GM19395 (cell line): ENCODE data around the gene ADAMTS6.
"Not testable (repeated sequence)": the region's sequence is repeated elsewhere in the genome, so short reads cannot be mapped to it uniquely, and the experiment has no call there.

Source experiments
- ATAC-seq: cut with Tn5 transposase; IDR thresholded peaks from one replicate; pipeline ENCODE4 v1.9.1; 2021; ENCODE audit warnings: mild to moderate bottlenecking, moderate library complexity; ENCODE audit not compliant: unreplicated experiment

ADAMTS6 gene

GRCh38 chr5:65370505-65370904 is 111.2 kb downstream of the ADAMTS6 start:
- not testable (repeated sequence) for ATAC-seq

GRCh38 chr5:65366655-65367054 is 115.1 kb downstream of the ADAMTS6 start:
- no peak for ATAC-seq

GRCh38 chr5:65364907-65365306 is 116.8 kb downstream of the ADAMTS6 start:
- ATAC-seq, result no peak

- no peak for ATAC-seq
These were observed 118.2 kb downstream of the ADAMTS6 start for GRCh38 chr5:65363499-65363898.

- ATAC-seq, result no peak
These were observed 121.7 kb downstream of the ADAMTS6 start for GRCh38 chr5:65359981-65360380.

- no peak for ATAC-seq
These were observed 122.2 kb downstream of the ADAMTS6 start for GRCh38 chr5:65359569-65359968.

GRCh38 chr5:65356274-65356673 is 125.4 kb downstream of the ADAMTS6 start:
- no peak for ATAC-seq

- ATAC-seq, result no peak
These were observed 126.4 kb downstream of the ADAMTS6 start for GRCh38 chr5:65355301-65355700.

- no peak for ATAC-seq
These were observed 139.9 kb downstream of the ADAMTS6 start for GRCh38 chr5:65341835-65342234.

- ATAC-seq, result no peak
These were observed 143.0 kb downstream of the ADAMTS6 start for GRCh38 chr5:65338606-65339151.

- ATAC-seq, result no peak
These were observed 147.6 kb downstream of the ADAMTS6 start for GRCh38 chr5:65334077-65334476.

- no peak for ATAC-seq
These were observed 149.1 kb downstream of the ADAMTS6 start for GRCh38 chr5:65332591-65332990.

- no peak for ATAC-seq
These were observed 152.5 kb downstream of the ADAMTS6 start for GRCh38 chr5:65329266-65329665.

GRCh38 chr5:65327582-65327981 is 154.1 kb downstream of the ADAMTS6 start:
- ATAC-seq, result no peak

- no peak for ATAC-seq
These were observed 154.8 kb downstream of the ADAMTS6 start for GRCh38 chr5:65326922-65327321.

GRCh38 chr5:65324226-65324625 is 157.5 kb downstream of the ADAMTS6 start:
- ATAC-seq, result no peak

- not testable (repeated sequence) for ATAC-seq
These were observed 161.0 kb downstream of the ADAMTS6 start for GRCh38 chr5:65320704-65321103.

GRCh38 chr5:65320250-65320649 is 161.5 kb downstream of the ADAMTS6 start:
- ATAC-seq, result no peak

- ATAC-seq, result no peak
These were observed 173.8 kb downstream of the ADAMTS6 start for GRCh38 chr5:65307931-65308330.

- ATAC-seq, result no peak
These were observed 174.6 kb downstream of the ADAMTS6 start for GRCh38 chr5:65307088-65307487.

- ATAC-seq, result no peak
These were observed 175.8 kb downstream of the ADAMTS6 start for GRCh38 chr5:65305913-65306312.

- no peak for ATAC-seq
These were observed 181.9 kb downstream of the ADAMTS6 start for GRCh38 chr5:65299861-65300260.

GRCh38 chr5:65296067-65296466 is 185.7 kb downstream of the ADAMTS6 start:
- no peak for ATAC-seq
